ENCODE measurements around the gene GUCY1A2.

GRCh38 chr11:106961518-106961917 is 56.8 kb downstream of the GUCY1A2 start:
- TF ChIP-seq CTCF (IDR thresholded peaks at IDR 0.05; ENCODE audit: extremely low read depth in 1 of 2, insufficient read depth in 1 of 2, low read depth in 1 of 2, low read length in 2 of 2): no peak
- no peak for TF ChIP-seq EZH2 (IDR thresholded peaks at IDR 0.05; ENCODE audit: borderline replicate concordance, low read depth, low read length, severe bottlenecking)
- TF ChIP-seq POLR2AphosphoS5 (IDR thresholded peaks at IDR 0.05; ENCODE audit: insufficient read depth, low read depth, low read length): no peak
- no peak for TF ChIP-seq POLR2A (IDR thresholded peaks at IDR 0.05; ENCODE audit: low read depth, low read length)
